HEK293 (cell line): ENCODE measurements around the gene CDY2B.
"Not testable (repeated sequence)": the region's sequence is repeated elsewhere in the genome, so short reads cannot be mapped to it uniquely, and the experiment has no call there.

Source experiments
- GLI4 ChIP-seq: fragments of 450-650 bp; formaldehyde crosslinking; IDR thresholded peaks from 2 replicates; pipeline ENCODE4 v1.5.1; 2016; ENCODE audit warnings: missing biosample characterization, missing genetic modification characterization
- YY1 ChIP-seq: fragments of 450-650 bp; formaldehyde crosslinking; IDR thresholded peaks from 2 replicates; pipeline ENCODE4 v1.5.1; 2018; ENCODE audit warnings: missing biosample characterization, missing genetic modification characterization
- YY2 ChIP-seq: fragments of 450-650 bp; formaldehyde crosslinking; IDR thresholded peaks from 2 replicates; pipeline ENCODE4 v1.5.1; 2016; ENCODE audit warnings: missing biosample characterization, missing genetic modification characterization
- ZBTB8A ChIP-seq: fragments of 450-650 bp; formaldehyde crosslinking; IDR thresholded peaks from 2 replicates; pipeline ENCODE4 v1.5.1; 2016; ENCODE audit warnings: missing biosample characterization, missing genetic modification characterization
- ZNF274 ChIP-seq, 2 experiments: fragments of 200-500 bp in 1 of 2; fragments of 450-650 bp in 1 of 2; sonication (Bioruptor generic) in 1 of 2; formaldehyde crosslinking in 1 of 2; IDR thresholded peaks; 2 replicates each; pipeline versions ENCODE4 v1.5.1 to v1.6.1; 2014 to 2016; ENCODE audit warnings: borderline replicate concordance in 1 of 2, inconsistent platforms in 1 of 2, low read length in 1 of 2, missing biosample characterization in 1 of 2, missing genetic modification characterization in 1 of 2
- TF ChIP-seq, protein P1 (sequence below): fragments of 450-650 bp; formaldehyde crosslinking; IDR thresholded peaks from 2 replicates; pipeline ENCODE4 v1.5.1; 2016; ENCODE audit warnings: missing biosample characterization, missing genetic modification characterization
- TF ChIP-seq, protein P2 (sequence below): fragments of 450-650 bp; formaldehyde crosslinking; IDR thresholded peaks from 2 replicates; pipeline ENCODE4; 2016; ENCODE audit warnings: missing biosample characterization, missing genetic modification characterization

DNA sequence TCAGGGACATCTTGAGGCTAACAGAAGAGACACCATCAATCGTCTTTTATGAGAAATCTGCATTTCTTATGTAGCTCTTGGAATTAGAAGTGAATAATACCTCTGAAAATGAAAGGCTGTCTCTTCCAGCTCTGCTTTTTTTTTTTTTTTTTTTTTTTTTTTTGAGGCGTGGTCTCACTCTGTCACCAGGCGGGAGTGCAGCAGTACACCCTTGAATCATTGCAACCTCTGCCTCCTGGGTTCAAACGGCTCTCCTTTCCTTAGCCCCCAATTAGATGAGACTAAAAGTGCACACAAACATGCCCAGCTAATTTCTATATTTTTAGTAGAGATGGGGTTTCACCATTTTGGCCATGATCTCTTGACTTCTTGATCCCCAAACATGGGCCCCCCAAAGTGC is 12.2 kb downstream of the CDY2B start:
- TF ChIP-seq ZBTB8A (tag by site-specific recombination); YY2 (tag by site-specific recombination); GLI4 (tag by site-specific recombination); YY1 (tag by site-specific recombination); ZNF274 (IDR thresholded peaks at IDR 0.05; ENCODE audit: low read length); ZNF274 (tag by site-specific recombination; IDR thresholded peaks at IDR 0.05; ENCODE audit: borderline replicate concordance): not testable (repeated sequence)
- TF ChIP-seq, protein P1, sequence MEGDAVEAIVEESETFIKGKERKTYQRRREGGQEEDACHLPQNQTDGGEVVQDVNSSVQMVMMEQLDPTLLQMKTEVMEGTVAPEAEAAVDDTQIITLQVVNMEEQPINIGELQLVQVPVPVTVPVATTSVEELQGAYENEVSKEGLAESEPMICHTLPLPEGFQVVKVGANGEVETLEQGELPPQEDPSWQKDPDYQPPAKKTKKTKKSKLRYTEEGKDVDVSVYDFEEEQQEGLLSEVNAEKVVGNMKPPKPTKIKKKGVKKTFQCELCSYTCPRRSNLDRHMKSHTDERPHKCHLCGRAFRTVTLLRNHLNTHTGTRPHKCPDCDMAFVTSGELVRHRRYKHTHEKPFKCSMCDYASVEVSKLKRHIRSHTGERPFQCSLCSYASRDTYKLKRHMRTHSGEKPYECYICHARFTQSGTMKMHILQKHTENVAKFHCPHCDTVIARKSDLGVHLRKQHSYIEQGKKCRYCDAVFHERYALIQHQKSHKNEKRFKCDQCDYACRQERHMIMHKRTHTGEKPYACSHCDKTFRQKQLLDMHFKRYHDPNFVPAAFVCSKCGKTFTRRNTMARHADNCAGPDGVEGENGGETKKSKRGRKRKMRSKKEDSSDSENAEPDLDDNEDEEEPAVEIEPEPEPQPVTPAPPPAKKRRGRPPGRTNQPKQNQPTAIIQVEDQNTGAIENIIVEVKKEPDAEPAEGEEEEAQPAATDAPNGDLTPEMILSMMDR (tag by site-specific recombination): not testable (repeated sequence)
- TF ChIP-seq, protein P2, sequence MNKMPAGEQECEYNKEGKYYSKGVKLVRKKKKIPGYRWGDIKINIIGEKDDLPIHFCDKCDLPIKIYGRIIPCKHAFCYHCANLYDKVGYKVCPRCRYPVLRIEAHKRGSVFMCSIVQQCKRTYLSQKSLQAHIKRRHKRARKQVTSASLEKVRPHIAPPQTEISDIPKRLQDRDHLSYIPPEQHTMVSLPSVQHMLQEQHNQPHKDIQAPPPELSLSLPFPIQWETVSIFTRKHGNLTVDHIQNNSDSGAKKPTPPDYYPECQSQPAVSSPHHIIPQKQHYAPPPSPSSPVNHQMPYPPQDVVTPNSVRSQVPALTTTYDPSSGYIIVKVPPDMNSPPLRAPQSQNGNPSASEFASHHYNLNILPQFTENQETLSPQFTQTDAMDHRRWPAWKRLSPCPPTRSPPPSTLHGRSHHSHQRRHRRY (tag by site-specific recombination): not testable (repeated sequence)
